ACC112 (cell line): ENCODE measurements around the gene UBE2E2.

Experiments
- H2AFZ ChIP-seq: fragments of 200-600 bp; sonication (generic); one replicate; pipeline ENCODE4 v1.6.0; 2017; ENCODE audit warnings: antibody characterized with exemption, low read length; ENCODE audit not compliant: unreplicated experiment
- H3K27ac ChIP-seq: fragments of 200-600 bp; sonication (generic); 2 replicates; pipeline ENCODE4 v1.5.1; 2014; ENCODE audit warnings: low read depth, mild to moderate bottlenecking, antibody characterized with exemption, low read length, moderate library complexity
- H3K27me3 ChIP-seq: fragments of 200-600 bp; sonication (generic); 2 replicates; pipeline ENCODE4 v1.6.1; 2014; ENCODE audit warnings: mild to moderate bottlenecking, antibody characterized with exemption, low read length, moderate library complexity, mixed read lengths; ENCODE audit not compliant: insufficient read depth
- H3K36me3 ChIP-seq: fragments of 200-600 bp; sonication (generic); 2 replicates; pipeline ENCODE4 v1.6.1; 2016; ENCODE audit warnings: mild to moderate bottlenecking, antibody characterized with exemption, low read length, moderate library complexity, mixed read lengths; ENCODE audit not compliant: insufficient read depth
- H3K4me1 ChIP-seq: fragments of 200-600 bp; sonication (generic); one replicate; pipeline ENCODE4 v1.6.1; 2016; ENCODE audit warnings: low read length, mixed read lengths; ENCODE audit not compliant: insufficient read depth, unreplicated experiment, control insufficient read depth
- H3K4me3 ChIP-seq: fragments of 200-600 bp; sonication (generic); 2 replicates; pipeline ENCODE4 v1.5.1; 2014; ENCODE audit warnings: mild to moderate bottlenecking, low read depth, low read length
- H3K79me2 ChIP-seq: fragments of 200-600 bp; sonication (generic); one replicate; pipeline ENCODE4 v1.6.0; 2016; ENCODE audit warnings: low read length; ENCODE audit not compliant: control insufficient read depth, unreplicated experiment, insufficient read depth

Gene UBE2E2

GRCh38 chr3:23387286-23387918, 184.3 kb downstream of the UBE2E2 start:
- H3K27me3 ChIP-seq: no peaks in the 10 kb centered on the region
- no peaks in the 10 kb centered on the region for H3K4me1 ChIP-seq
- peaks cover 13% of the 10 kb centered on the region for H3K79me2 ChIP-seq
- no peaks in the 10 kb centered on the region for H3K36me3 ChIP-seq
- H3K4me3 ChIP-seq: no peak overlapping the region
- no peak overlapping the region for H2AFZ ChIP-seq
- H3K27ac ChIP-seq: no peak overlapping the region

DNA sequence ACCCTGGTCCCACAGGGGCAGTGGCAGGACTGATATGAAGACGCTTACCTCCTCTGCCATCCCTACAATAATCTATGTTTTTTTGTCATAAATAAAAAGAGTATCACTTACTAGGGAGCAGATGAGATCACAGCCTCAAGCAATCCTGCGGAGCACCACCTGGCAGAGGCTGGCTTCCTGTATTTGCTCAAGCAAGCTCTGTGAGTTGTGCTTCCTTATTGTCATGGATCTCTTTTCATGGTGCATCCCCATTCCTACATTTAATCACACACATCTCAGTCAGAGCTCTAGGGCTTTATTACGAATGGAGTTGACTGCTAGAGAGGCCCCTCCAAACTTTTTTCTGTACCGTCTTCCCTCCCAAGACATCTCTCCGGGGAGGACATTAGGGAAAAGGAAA, 186.0 kb downstream of the UBE2E2 start:
- no peak overlapping the region for H2AFZ ChIP-seq
- no peak overlapping the region for H3K4me3 ChIP-seq
- H3K4me1 ChIP-seq: no peaks in the 10 kb centered on the region
- no peaks in the 10 kb centered on the region for H3K27me3 ChIP-seq
- no peaks in the 10 kb centered on the region for H3K36me3 ChIP-seq
- H3K79me2 ChIP-seq: peaks cover 13% of the 10 kb centered on the region
- no peak overlapping the region for H3K27ac ChIP-seq

DNA sequence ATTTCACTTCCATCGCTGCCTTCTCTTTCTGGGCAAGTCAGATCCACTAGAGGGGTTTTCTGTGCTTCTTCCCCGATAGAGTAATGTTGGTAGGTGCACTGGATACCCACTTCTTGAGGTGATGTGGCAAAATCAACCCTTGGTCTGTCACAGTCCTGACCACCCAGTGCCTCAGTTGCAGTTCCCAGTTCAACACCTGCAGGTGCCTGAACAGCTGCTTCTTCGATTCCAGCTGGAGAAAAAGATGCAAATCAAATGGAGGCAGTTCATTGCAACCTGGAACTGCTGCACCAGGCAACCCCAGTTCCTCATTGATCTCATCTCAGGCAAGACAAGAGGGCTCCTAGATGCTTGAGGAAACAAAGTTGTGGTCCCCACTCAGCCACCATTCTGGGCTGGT, 186.6 kb downstream of the UBE2E2 start:
- Histone ChIP-seq H3K79me2 (peaks cover 13% of the 10 kb centered on the region), H3K27ac (no peak overlapping the region), H3K27me3 (no peaks in the 10 kb centered on the region), H2AFZ (no peak overlapping the region), H3K4me1 (no peaks in the 10 kb centered on the region), H3K36me3 (no peaks in the 10 kb centered on the region), H3K4me3 (no peak overlapping the region)

GRCh38 chr3:23390446-23390845, 187.3 kb downstream of the UBE2E2 start:
- no peak overlapping the region for H2AFZ ChIP-seq
- H3K4me3 ChIP-seq: no peak overlapping the region
- peaks cover 7% of the 10 kb centered on the region for H3K79me2 ChIP-seq
- H3K4me1 ChIP-seq: no peaks in the 10 kb centered on the region
- no peaks in the 10 kb centered on the region for H3K36me3 ChIP-seq
- no peaks in the 10 kb centered on the region for H3K27me3 ChIP-seq
- H3K27ac ChIP-seq: no peak overlapping the region

DNA sequence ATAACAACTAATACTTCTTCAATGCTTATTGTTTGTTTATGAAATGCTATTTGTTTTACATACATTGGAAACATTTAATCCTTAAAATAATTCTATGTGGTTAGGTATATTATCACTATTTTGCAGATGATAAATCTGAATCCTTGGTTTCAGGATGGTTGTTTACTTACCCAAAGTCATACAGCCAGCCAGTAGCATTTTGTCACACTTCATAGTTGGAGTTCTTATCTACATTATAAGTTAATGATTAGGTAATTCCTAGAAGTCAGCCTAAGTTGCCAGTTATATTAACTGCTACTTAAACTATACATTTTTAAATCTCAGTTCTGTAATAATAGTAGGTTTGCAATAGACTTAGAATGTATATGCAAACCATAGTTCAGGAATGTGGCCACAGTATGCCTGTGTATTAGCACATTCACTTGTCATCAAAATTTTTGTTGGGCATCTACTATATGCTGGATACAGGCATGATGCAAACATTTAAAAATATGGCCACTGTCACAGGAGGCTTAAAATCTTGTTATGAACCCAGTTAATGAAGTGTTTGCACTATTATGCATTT, 187.9 kb downstream of the UBE2E2 start:
- H3K79me2 ChIP-seq: peaks cover 6% of the 10 kb centered on the region
- H3K36me3 ChIP-seq: no peaks in the 10 kb centered on the region

GRCh38 chr3:23395115-23395514, 192.0 kb downstream of the UBE2E2 start:
- Histone ChIP-seq H2AFZ (no peak overlapping the region), H3K36me3 (no peaks in the 10 kb centered on the region), H3K27me3 (no peaks in the 10 kb centered on the region), H3K27ac (no peak overlapping the region), H3K4me3 (no peak overlapping the region), H3K79me2 (peaks cover 10% of the 10 kb centered on the region), H3K4me1 (no peaks in the 10 kb centered on the region)

More for the DNA sequence above, 187.9 kb downstream of the UBE2E2 start:
- Histone ChIP-seq H3K4me3 (no peak overlapping the region), H3K4me1 (no peaks in the 10 kb centered on the region), H3K27ac (no peak overlapping the region), H2AFZ (no peak overlapping the region), H3K27me3 (no peaks in the 10 kb centered on the region)

GRCh38 chr3:23396746-23397145, 193.6 kb downstream of the UBE2E2 start:
- Histone ChIP-seq H3K36me3 (no peaks in the 10 kb centered on the region), H2AFZ (no peak overlapping the region), H3K27me3 (no peaks in the 10 kb centered on the region), H3K4me3 (no peak overlapping the region), H3K27ac (no peak overlapping the region), H3K4me1 (no peaks in the 10 kb centered on the region), H3K79me2 (peaks cover 10% of the 10 kb centered on the region)

GRCh38 chr3:23399221-23399620, 196.1 kb downstream of the UBE2E2 start:
- no peaks in the 10 kb centered on the region for H3K36me3 ChIP-seq
- peaks cover 10% of the 10 kb centered on the region for H3K79me2 ChIP-seq
- H3K4me1 ChIP-seq: no peaks in the 10 kb centered on the region
- no peak overlapping the region for H3K27ac ChIP-seq
- H3K27me3 ChIP-seq: no peaks in the 10 kb centered on the region
- H2AFZ ChIP-seq: no peak overlapping the region
- H3K4me3 ChIP-seq: no peak overlapping the region

DNA sequence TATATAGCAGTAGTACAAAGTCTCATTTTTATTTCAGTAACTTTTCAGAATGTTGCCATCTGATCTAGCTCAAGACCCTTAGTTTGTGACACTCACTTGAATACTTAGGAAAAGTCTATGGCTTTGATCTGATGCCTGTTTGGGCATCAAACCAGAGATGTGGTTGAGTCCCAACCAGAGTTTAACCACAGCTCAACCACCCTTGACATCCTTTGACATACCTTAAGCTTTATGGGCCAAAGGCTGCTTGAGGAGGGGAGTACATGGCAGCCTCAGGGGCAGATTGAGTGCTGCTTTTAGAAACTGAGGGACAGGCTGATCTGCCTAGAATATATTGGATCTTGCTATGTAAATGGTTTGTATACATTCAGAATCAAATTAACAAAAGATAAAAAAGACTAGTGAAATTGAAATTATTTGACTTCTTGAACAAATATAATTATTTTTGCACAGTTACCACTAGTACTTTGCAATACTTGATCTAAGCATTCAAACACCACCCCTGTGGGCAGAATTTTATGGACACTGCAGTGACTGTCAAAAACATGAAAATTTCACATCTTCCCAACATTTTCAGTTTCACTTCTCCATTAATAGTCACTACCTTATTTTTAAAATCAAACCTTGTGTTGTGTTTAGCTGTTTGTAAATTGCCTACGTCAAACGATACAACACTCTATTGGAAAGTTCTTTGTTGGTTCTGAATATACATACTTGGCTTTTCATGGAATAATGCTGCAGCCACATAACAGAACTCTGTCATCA, 199.8 kb downstream of the UBE2E2 start:
- no peaks in the 10 kb centered on the region for H3K27me3 ChIP-seq
- H2AFZ ChIP-seq: no peak overlapping the region
- no peaks in the 10 kb centered on the region for H3K36me3 ChIP-seq
- peaks cover 7% of the 10 kb centered on the region for H3K79me2 ChIP-seq
- no peak overlapping the region for H3K4me3 ChIP-seq
- H3K27ac ChIP-seq: no peak overlapping the region
- H3K4me1 ChIP-seq: peaks cover 3% of the 10 kb centered on the region

GRCh38 chr3:23404246-23404645, 201.1 kb downstream of the UBE2E2 start:
- peaks cover 3% of the 10 kb centered on the region for H3K4me1 ChIP-seq
- no peaks in the 10 kb centered on the region for H3K27me3 ChIP-seq
- no peak overlapping the region for H2AFZ ChIP-seq
- H3K79me2 ChIP-seq: peaks cover 9% of the 10 kb centered on the region
- no peaks in the 10 kb centered on the region for H3K36me3 ChIP-seq
- no peak overlapping the region for H3K4me3 ChIP-seq
- H3K27ac ChIP-seq: no peak overlapping the region

- Histone ChIP-seq H3K4me1 (peaks cover 3% of the 10 kb centered on the region), H3K4me3 (no peak overlapping the region)
These were observed 202.0 kb downstream of the UBE2E2 start for GRCh38 chr3:23405081-23405480.

More at GRCh38 chr3:23405081-23405480, 202.0 kb downstream of the UBE2E2 start:
- Histone ChIP-seq H2AFZ (no peak overlapping the region), H3K27ac (no peak overlapping the region), H3K79me2 (peaks cover 10% of the 10 kb centered on the region), H3K36me3 (no peaks in the 10 kb centered on the region), H3K27me3 (no peaks in the 10 kb centered on the region)
